DND-41 (cell line): ENCODE measurements around the gene TMEM219.
A peak's percentile ranks its signal among the peaks of the same experiment; 100 is the strongest.

Source experiments
- ATAC-seq: fragments of 200-7000 bp; cut with Tn5 transposase; 3 replicates; pipeline ENCODE4 v1.9.1; 2021; ENCODE audit warnings: low read depth; ENCODE audit not compliant: insufficient read depth
- DNase-seq: peaks from one replicate; pipeline ENCODE4 v3.0.0-alpha.2; 2020
- H2AFZ ChIP-seq: 2 replicates; pipeline ENCODE4 v1.6.0; 2012; ENCODE audit warnings: low read depth, low read length
- H3K27ac ChIP-seq: 2 replicates; pipeline ENCODE4 v1.5.1; 2012; ENCODE audit warnings: low read length, inconsistent platforms
- H3K27me3 ChIP-seq: fragments of 200-600 bp; sonication (generic); 2 replicates; pipeline ENCODE4 v1.6.0; 2012; ENCODE audit warnings: low read length, mild to moderate bottlenecking, inconsistent platforms; ENCODE audit not compliant: insufficient read depth, poor library complexity
- H3K36me3 ChIP-seq: 2 replicates; pipeline ENCODE4 v1.5.1; 2012; ENCODE audit warnings: low read length, inconsistent platforms; ENCODE audit not compliant: insufficient read depth
- H3K4me1 ChIP-seq: 2 replicates; pipeline ENCODE4 v1.5.1; 2012; ENCODE audit warnings: mild to moderate bottlenecking, low read length; ENCODE audit not compliant: insufficient read depth
- H3K4me2 ChIP-seq: 2 replicates; pipeline ENCODE4 v1.6.0; 2012; ENCODE audit warnings: mild to moderate bottlenecking, moderate library complexity, low read length, inconsistent platforms; ENCODE audit not compliant: insufficient read depth
- H3K4me3 ChIP-seq, 2 experiments: fragments of 200-600 bp in 1 of 2; shearing (Covaris generic) in 1 of 2; 2 replicates each; pipeline ENCODE4 v1.5.1; 2012 to 2016; ENCODE audit warnings: inconsistent platforms in 2 of 2, low read length in 2 of 2, mild to moderate bottlenecking in 2 of 2, low read depth in 1 of 2, moderate library complexity in 1 of 2
- H3K79me2 ChIP-seq: 2 replicates; pipeline ENCODE4 v1.6.0; 2012; ENCODE audit warnings: low read length, inconsistent platforms; ENCODE audit not compliant: insufficient read depth
- H3K9ac ChIP-seq: 2 replicates; pipeline ENCODE4 v1.6.0; 2012; ENCODE audit warnings: low read depth, mild to moderate bottlenecking, inconsistent platforms, low read length, moderate library complexity
- H3K9me3 ChIP-seq: 2 replicates; pipeline ENCODE4 v1.5.1; 2012; ENCODE audit warnings: low read length, moderate library complexity, mild to moderate bottlenecking, inconsistent platforms; ENCODE audit not compliant: insufficient read depth, severe bottlenecking
- H4K20me1 ChIP-seq: 2 replicates; pipeline ENCODE4 v1.6.0; 2012; ENCODE audit warnings: low read length; ENCODE audit not compliant: insufficient read depth
- CTCF ChIP-seq: IDR thresholded peaks from 2 replicates; pipeline ENCODE4 v1.5.1; 2012; ENCODE audit warnings: borderline replicate concordance, low read length, moderate library complexity, mild to moderate bottlenecking; ENCODE audit not compliant: poor library complexity, severe bottlenecking; ENCODE audit errors: extremely low read depth
- EZH2 ChIP-seq: IDR thresholded peaks from 3 replicates; pipeline ENCODE4 v1.6.1; 2012; ENCODE audit warnings: borderline replicate concordance, low read depth, mild to moderate bottlenecking, moderate library complexity, low read length, inconsistent platforms; ENCODE audit not compliant: severe bottlenecking

TMEM219 gene

DNA sequence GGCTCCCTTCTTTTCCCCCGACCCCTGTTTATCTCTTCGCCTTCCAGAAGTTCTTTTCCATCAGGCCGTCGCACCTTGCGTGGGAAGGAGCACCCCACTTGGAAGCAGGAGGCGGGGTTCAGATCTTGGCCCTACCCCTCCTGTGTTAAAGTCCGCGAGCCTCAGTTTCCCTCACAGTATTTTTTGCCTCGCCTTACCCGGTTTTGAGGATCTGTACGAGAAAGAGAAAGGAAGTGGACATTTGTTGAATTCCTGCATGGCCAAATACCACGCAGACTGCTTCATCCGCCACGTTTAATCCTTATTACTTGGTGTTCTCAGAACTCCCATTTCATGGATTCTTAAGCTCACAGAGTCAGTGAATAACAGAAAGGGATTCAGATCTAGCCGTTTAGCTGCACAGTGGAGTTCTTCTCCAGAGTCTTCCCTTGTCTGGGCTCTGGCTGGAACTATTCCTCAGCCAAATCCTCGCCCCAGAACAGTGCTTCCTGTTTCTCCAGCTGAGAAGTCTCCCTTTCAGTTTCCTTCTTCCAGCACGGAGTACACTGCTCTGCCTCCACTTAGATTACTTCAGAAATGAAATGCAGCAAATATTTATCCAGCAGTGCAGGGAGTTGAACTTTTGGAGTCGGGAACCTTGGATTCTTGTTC is 590 bp downstream of the TMEM219 start:
- peak overlapping the region; percentile 63 for H3K9ac ChIP-seq
- H3K27me3 ChIP-seq, result no peaks in the 10 kb centered on the region
- peak overlapping the region; percentile 78 for H3K27ac ChIP-seq
- peak overlapping the region; percentile 29 to 88; a peak in 3 of 4 replicates for H3K4me3 ChIP-seq
- no peak for DNase-seq
- peaks cover 8% of the 10 kb centered on the region for H3K79me2 ChIP-seq
- H3K36me3 ChIP-seq, result peaks cover 5% of the 10 kb centered on the region; the same call in 1 of the 2 replicates
- TF ChIP-seq EZH2 (no peak), CTCF (no peak)
- no peaks in the 10 kb centered on the region for H4K20me1 ChIP-seq
- peak overlapping the region; percentile 94 for H2AFZ ChIP-seq
- peaks cover 21% of the 10 kb centered on the region for H3K4me1 ChIP-seq
- H3K4me2 ChIP-seq, result peak overlapping the region; percentile 97
- H3K9me3 ChIP-seq, result no peaks in the 10 kb centered on the region
- ATAC-seq, result no peak

DNA sequence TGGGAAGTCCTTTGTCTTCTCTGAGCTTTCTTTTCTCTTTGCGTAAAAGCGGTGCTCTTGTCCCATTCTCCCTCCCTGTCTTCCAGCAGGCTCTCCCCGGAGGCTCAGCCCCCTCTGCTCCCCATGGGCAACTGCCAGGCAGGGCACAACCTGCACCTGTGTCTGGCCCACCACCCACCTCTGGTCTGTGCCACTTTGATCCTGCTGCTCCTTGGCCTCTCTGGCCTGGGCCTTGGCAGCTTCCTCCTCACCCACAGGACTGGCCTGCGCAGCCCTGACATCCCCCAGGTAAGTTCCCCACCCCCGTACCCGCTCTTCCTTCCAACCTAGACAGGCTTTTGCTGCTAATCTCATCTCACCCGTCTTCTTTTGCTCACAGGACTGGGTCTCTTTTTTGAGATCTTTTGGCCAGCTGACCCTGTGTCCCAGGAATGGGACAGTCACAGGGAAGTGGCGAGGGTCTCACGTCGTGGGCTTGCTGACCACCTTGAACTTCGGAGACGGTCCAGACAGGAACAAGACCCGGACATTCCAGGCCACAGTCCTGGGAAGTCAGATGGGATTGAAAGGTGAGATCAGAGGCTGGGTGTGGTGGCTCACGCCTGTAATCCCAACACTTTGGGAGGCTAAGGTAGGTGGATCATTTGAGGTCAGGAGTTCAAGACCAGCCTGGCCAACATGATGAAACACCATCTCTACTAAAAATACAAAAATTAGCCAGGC is 1.3 kb downstream of the TMEM219 start:
- ATAC-seq (no peak), DNase-seq (no peak)
- Histone ChIP-seq H3K9me3 (no peaks in the 10 kb centered on the region), H3K4me1 (peaks cover 21% of the 10 kb centered on the region), H3K9ac (peak overlapping the region; percentile 63; the same call in 1 of the 2 replicates), H3K36me3 (peaks cover 9% of the 10 kb centered on the region), H2AFZ (peak overlapping the region; percentile 94; the same call in 1 of the 2 replicates), H3K4me2 (peak overlapping the region; percentile 97), H3K4me3 (peak overlapping the region in 1 of 2 experiments; percentile 88; a peak in 2 of 4 replicates), H4K20me1 (no peaks in the 10 kb centered on the region), H3K27me3 (no peaks in the 10 kb centered on the region), H3K79me2 (peaks cover 8% of the 10 kb centered on the region), H3K27ac (peak overlapping the region; percentile 78)
- TF ChIP-seq EZH2 (no peak), CTCF (no peak)

DNA sequence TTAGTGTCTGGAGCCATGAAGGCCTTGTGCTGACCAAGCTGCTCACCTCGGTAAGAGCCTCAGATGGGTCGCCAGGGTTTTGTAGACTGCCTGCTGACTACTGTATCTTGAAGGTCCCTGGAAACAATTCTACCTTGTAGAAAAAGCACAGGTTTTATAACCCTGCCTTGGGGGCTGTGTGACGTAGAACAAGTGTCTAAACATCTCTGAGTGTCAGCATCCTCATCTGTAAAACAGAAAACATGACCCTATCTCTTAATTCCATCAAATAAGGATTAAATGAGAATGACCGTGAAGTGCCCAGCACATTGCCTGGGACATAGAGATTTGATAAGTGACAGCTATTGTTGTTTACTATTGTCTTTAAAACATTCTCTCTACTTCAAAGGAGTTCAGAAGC is 6.3 kb downstream of the TMEM219 start:
- Histone ChIP-seq H3K9ac (no peak overlapping the region), H3K4me2 (no peak overlapping the region), H3K9me3 (no peaks in the 10 kb centered on the region), H4K20me1 (no peaks in the 10 kb centered on the region), H3K4me3 (no peak overlapping the region), H3K79me2 (peaks cover 1% of the 10 kb centered on the region; the same call in 1 of the 2 replicates), H3K4me1 (peaks cover 9% of the 10 kb centered on the region), H3K36me3 (peaks cover 35% of the 10 kb centered on the region), H2AFZ (no peak overlapping the region), H3K27ac (no peak overlapping the region), H3K27me3 (no peaks in the 10 kb centered on the region)
- ATAC-seq (no peak), DNase-seq (no peak)
- no peak for TF ChIP-seq EZH2
- TF ChIP-seq CTCF, result no peak
